Fibroblast of upper back skin (primary cell): ENCODE results near the gene FHL2.

Experiments
- DNase-seq: peaks from one replicate; pipeline ENCODE4 v3.0.0-alpha.2; 2013

The FHL2 gene

GRCh38 chr2:105421053-105421452 is 22.2 kb upstream of the FHL2 start:
- DNase-seq = no peak

- DNase-seq = no peak
Measured at GRCh38 chr2:105418522-105418921, 19.7 kb upstream of the FHL2 start.

DNA sequence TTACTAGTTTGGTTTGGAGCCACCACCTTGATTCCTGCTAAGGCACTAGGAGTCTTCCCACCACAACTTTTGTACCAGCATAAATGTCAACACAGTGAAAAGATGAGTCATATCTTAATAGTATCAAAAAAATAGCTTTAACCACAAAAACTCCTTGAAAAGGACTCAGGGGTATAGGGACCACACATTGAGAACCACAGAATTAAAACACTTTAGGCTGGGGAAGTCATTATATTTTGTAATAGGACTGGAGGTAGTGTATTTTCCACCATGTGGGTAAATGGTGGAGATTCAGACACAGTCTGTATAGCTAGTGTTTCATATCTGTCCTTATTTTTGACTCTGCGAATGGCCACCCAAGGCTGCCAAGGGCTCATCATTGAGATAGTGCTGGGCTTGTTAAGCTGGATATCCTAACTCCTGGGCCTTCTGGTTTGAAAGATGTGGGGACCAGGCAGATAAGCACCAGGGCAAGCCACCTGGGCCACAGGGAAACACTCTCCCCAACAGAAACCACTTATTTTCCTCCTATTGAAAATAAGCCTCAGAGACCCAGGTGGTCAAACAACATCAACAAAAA is 19.1 kb upstream of the FHL2 start:
- DNase-seq = peak; percentile 84

DNA sequence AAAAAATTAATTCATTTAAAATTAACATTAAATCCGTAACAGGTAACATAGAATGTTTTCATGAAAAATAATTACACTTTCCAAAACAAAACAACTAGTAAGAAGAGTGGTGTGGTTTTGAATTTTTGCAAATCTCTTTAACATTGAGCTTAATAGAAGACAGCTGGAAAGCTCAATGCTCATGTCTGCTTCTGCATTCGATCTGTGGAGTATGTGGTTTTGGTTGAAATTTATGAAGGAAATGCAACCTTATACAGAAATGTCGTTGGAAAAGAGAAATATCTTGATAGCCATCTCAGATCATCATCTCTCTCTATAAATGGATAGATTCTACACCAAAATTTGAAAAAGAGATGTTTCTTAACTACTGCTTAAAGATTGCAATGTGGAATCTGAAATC is 17.3 kb upstream of the FHL2 start:
- DNase-seq = peak; percentile 59

DNA sequence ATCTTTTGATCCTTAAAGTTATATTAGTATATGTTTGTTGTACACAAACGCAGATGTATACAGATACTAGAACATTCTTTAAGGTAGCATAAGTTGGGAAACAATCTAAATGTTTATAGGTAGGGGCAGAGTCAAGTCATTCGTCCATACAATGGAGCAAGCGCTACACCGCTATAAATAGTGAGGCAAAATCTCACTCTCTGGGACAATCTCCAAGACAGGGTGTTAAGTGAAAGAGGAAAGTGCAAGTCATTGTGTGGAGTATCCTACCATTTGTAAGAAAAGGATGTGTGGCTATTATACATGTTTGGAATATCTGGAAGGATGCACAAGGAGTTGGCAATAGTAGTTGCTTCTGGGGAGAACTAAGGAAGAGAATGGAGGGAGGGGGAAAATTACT is 16.2 kb upstream of the FHL2 start:
- no peak for DNase-seq

DNA sequence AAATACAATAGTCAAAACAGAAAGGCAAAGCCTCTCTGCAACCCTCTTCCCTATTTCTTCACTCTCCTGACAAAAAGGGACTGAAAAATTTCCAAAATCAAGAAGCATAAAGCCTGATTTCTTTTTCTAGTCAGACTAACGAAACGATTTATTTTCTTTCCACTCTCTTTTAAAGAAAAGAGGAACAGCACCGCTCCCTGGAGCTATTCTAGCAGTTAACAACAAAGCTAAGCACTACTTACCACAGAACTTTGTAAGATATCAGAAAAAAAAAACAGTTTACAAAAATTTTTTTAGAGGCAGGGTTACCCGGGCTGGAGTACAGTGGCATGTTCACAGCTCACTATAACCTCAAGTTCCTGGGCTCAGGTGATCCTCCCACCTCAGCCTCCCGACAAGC is 14.4 kb upstream of the FHL2 start:
- DNase-seq = no peak

- DNase-seq = no peak
Measured at GRCh38 chr2:105412584-105412983, 13.7 kb upstream of the FHL2 start.

- DNase-seq = no peak
Measured at GRCh38 chr2:105411720-105412407, 13.0 kb upstream of the FHL2 start.

DNA sequence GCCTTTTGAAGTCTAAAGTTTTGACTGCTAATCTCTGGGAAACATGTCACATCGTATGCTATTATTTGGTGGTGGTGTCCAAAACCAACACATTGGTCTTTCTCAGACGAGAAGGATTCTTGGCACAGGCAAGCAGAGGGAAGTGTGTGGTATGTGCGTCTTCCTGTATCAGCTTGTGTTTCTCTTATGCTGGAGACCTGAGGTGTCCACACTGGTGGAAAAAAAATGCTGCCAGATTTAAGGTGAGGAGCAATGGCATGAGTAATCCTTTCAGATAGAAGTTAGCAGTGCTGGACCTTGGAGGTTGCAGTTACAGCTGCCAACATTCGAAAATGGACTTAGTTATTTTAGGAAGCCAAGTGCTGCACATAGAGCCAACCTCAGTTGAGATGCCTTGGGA is 11.7 kb upstream of the FHL2 start:
- DNase-seq = peak; percentile 57

GRCh38 chr2:105409717-105410116 is 10.9 kb upstream of the FHL2 start:
- peak; percentile 92 for DNase-seq

GRCh38 chr2:105407946-105408743 is 9.3 kb upstream of the FHL2 start:
- DNase-seq = no peak

- peak; percentile 79 for DNase-seq
Measured at GRCh38 chr2:105406221-105406620, 7.4 kb upstream of the FHL2 start.

DNA sequence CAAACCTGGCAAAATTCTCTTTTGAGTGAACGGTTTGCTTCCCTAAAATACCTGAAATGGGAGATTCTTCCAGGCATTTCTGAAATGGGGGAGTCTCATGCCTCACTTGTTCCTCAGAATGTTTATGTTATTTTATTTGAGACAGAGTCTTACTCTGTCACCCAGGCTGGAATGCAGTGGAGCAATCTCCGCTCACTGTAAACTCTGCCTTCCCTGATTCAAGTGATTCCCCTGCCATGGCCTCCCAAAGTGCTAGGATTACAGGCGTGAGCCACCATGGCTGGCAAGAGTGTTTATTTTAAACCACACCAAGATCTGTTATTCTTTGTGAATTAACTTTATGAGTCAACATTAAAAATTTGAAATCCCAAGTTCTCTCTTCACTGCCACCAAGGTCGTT is 6.4 kb upstream of the FHL2 start:
- peak; percentile 55 for DNase-seq

GRCh38 chr2:105404736-105405135 is 5.9 kb upstream of the FHL2 start:
- no peak for DNase-seq

DNA sequence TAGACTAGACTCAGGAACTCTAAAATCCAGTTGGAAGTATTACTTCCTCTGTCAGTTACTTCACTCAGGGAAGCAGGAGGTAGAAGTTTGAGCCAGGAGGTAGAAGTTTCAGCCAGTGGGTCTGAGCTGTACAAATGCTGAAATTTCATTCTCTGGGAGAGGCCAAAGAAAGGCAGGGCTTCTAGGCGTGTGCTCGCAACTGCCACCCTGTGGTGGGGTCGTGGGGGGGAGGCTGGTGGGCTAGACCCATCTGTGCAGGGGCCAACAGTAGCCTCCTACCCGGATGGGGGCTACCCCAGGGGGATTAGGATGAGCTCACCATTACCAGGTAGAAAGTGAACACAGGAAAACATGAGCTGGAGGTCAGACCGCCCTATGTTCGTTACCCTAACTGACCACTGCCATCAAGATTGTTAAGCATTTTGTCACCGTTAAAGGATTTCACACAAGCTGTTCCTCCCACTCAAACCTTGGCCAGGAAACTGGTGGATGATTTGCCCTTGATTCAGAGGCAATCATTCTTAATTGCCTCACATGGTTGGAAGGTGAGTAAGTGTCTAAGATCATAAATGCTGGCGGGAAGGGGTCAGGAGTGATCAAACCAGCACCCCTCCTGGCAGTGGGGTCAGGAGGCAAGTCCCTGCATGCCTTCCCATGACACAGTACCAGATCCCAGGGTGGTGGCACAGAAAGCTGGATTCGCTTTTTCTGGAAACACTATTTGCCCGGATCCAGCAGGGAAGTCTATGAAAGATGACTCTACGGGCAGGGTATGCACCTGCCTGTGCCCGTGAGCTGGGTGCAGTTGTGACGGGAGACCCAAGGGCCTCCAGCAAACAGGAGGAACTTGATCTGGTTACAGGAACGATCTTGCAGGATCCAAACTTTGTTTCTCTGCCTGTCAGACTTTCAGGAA is 5.2 kb upstream of the FHL2 start:
- DNase-seq = peak; percentile 91

- no peak for DNase-seq
Measured at GRCh38 chr2:105403241-105403782, 4.5 kb upstream of the FHL2 start.

DNA sequence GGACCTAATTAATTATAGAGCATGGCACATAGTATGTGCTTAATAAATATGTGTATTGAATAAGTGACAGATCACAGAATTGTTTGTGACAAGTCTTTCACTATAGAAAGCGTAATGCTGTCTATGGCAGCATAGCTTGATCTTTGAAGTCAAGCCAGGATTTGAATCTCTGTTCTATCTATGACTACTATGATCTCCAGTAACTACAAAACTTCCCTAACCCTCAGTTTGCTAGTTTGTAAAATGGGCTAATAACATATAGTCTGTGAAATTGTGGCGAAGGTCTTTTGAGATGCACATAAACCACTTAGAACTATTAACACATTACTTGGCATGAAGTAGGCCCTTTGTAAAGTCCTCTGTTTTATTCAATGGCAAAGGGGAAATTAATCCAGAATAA is 4.0 kb upstream of the FHL2 start:
- no peak for DNase-seq

DNA sequence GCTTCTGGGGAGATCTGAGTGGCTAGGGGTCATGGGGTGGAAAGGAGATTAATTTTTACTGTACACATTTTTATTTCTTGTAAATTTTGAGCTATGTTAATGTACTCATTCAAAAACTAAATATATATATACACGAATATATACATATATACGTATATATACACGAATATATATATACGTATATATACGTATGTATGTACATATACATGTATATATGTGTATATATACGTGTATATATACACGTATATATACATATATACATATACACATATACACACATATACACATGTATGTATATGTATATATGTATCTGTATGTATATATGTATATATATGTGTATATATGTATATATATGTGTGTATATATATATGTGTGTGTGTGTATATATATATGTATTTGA is 3.0 kb upstream of the FHL2 start:
- DNase-seq = no peak

DNA sequence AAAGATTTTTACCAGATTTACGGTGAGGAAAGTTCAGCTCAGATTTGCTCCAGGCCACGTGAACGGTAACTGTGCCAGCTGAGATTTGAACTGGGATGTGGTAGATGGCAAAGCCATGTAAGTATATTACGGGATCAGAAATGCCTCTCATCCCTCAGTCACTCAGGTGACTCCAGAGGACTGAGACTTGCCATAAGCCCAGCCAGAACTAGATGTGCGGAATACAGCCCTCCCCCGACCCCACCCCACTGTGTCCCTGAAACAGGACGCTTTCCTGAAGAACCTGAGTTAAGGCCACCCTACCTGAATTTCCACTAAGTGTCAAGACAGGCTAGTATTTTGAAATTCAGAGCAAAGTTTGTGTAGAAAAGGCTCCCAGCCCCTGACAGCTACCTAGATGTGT is 1.3 kb upstream of the FHL2 start:
- DNase-seq = no peak

- no peak for DNase-seq
Measured at GRCh38 chr2:105399207-105399861, 483 bp upstream of the FHL2 start.

DNA sequence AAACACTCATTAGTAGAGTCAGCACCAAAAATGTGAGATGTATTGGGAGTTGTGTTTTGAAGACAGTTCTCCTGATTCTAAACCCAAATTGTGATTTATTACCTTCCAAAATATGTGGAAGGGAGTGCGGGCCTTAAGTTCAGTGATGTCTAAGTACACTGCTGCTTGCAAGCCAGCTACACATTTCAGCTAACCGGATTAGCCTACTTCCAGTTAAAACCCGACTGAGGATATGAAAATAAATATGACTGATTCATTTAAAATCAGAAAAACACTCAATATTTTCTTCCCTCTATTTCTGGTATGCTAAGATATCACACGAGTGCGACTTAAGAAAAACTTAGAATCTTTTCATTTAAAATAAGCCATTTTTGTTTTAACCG is 907 bp downstream of the FHL2 start:
- peak; percentile 31 for DNase-seq

DNA sequence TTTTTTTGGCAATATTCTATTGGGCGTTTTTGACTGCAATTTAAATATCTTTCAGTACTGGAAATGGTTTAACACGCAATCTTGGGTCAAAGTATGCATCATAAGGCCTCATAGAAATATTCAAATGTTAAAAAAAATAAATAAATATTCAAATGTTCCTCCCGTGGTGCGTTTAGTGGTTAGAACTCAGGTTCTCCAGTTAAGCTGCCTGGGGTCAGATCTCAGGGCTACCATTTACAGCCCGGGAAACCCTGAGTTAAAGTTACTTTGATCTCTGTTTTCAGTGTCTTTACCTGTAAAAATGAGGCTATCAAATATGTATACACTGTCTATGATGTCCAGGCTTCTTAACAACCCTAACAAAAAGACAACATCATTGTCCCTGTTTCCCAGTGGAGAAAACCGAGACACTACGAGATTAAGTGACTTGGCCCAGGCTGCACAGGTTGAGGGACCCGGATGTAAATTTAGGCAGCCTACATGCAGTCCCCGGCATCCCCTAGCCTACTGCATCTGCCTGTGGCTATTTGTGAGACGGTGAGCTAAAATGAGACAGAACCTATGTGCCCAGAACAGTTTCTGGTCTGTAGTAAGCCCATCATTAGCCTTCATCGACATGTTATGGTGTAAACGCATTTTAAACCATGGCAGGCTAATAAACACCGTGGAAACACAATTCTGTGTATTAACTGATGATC is 1.7 kb downstream of the FHL2 start:
- DNase-seq = no peak
